Activated CD4-positive, alpha-beta memory T cell treated with anti-CD3 and anti-CD28 coated beads, Interleukin-2, amount 10 ng/mL, durations not matched to agents 7 days and 5 days (primary cell): Measurements from ENCODE around the gene AP1M2. TPM values are rescaled to one million over a fixed set of nuclear protein-coding genes. Genes with fewer than 3 reads are reported as not detected.

Experiments used
- CTCF ChIA-PET: fragments of 350-600 bp; sonication (Branson Sonifier 250); formaldehyde crosslinking; loops from one replicate; lab custom pipeline; 2021; ENCODE audit warnings: antibody characterized with exemption, inconsistent platforms; lab: Charles Lee
- POLR2A ChIA-PET: fragments of 350-600 bp; sonication (Branson Sonifier 250); formaldehyde crosslinking; loops from one replicate; lab custom pipeline; 2021; ENCODE audit warnings: antibody characterized with exemption; lab: Charles Lee
- DNase-seq: peaks from one replicate; pipeline ENCODE4 v3.0.0-alpha.2; 2020
- H3K27ac Mint-ChIP-seq: one replicate; pipeline ENCODE4 v1.8.0; 2021; ENCODE audit warnings: mild to moderate bottlenecking, mixed read lengths
- H3K27me3 Mint-ChIP-seq: one replicate; pipeline ENCODE4 v1.8.0; 2021; ENCODE audit warnings: mixed read lengths
- H3K36me3 Mint-ChIP-seq: one replicate; pipeline ENCODE4 v1.8.0; 2021; ENCODE audit warnings: low read depth, mixed read lengths
- H3K4me1 Mint-ChIP-seq: one replicate; pipeline ENCODE4 v1.8.0; 2021; ENCODE audit warnings: mixed read lengths
- H3K4me3 Mint-ChIP-seq: one replicate; pipeline ENCODE4 v1.8.0; 2021; ENCODE audit warnings: mild to moderate bottlenecking, mixed read lengths
- H3K9me3 Mint-ChIP-seq: one replicate; pipeline ENCODE4 v1.8.0; 2021; ENCODE audit warnings: mixed read lengths
- total RNA-seq, 2 experiments: library from RNA; stranded (reverse); gene quantifications; one replicate each; pipeline ENCODE4 v1.2.3, GENCODE V29; 2021

The AP1M2 gene
- total RNA-seq, 2 experiments from 2014 or later: not detected

DNA sequence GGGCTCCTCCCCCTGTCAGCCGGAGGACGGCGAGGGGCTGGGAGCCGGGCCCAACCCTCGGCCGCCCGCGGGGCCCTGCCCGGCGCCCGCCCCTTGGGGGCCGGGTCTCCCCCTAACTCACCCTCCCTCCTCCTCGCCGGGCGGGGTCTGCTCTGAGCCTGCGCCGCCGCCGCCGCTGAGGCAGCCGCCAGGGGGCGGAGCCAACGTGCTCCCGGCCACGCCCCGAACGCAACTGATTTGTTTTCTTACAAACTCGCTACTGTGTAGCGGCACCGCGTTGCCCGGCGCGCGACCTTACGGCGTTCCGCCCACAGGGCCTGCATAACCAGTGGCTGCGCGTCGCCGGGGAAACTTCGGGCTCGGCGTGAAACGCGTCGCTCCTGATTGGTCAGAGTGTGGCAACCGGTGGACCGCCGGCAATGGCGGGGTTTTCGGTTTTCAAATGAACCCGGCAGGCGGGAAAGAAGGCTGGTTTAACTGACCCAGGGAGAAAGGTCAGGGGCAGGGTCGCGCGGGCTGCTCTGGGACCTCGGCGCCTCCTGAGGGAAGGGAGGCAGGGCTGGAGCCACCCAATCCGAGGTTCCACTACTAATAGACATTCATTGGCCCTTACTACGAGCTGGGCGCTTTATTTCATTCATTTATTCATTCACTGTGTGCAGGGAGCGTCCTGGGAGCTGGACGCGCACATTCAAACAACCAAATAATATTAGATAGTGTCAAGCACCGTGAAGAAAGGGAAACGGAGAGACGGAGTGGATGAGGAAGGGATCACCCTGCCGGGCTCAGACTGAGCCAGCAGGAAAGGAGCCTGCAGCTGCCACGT is 18.1 kb downstream of the AP1M2 start, which contains the start of gene CDKN2D:
TSS of gene CDKN2D (minus strand) at position 154 of the 826 bp plus-strand sequence. CDS start 326 bp downstream, outside the sequence.
- CTCF ChIA-PET: interaction anchor here (0.6 to 8.9 kb wide), 15 partner anchors 12 to 363 kb away, joined by 3 to 73 read pairs (median 6); partner anchors contain the start of genes CDC37, ICAM1 and QTRT1
- peaks cover 37% of the 10 kb centered on the region for H3K36me3 Mint-ChIP-seq
- POLR2A ChIA-PET: interaction anchor here (0.7 to 9.8 kb wide), 21 partner anchors 14 to 520 kb away, joined by 3 to 141 read pairs (median 4); partner anchors contain the start of genes CDC37, ICAM1, KEAP1 and LDLR
- H3K27me3 Mint-ChIP-seq: no peaks in the 10 kb centered on the region
- H3K27ac Mint-ChIP-seq: peak within 1 kb of the TSS; percentile 97
- H3K4me1 Mint-ChIP-seq: peaks cover 46% of the 10 kb centered on the region
- no peaks in the 10 kb centered on the region for H3K9me3 Mint-ChIP-seq
- DNase-seq: peak; percentile 100
- peak within 1 kb of the TSS; percentile 92 for H3K4me3 Mint-ChIP-seq

DNA sequence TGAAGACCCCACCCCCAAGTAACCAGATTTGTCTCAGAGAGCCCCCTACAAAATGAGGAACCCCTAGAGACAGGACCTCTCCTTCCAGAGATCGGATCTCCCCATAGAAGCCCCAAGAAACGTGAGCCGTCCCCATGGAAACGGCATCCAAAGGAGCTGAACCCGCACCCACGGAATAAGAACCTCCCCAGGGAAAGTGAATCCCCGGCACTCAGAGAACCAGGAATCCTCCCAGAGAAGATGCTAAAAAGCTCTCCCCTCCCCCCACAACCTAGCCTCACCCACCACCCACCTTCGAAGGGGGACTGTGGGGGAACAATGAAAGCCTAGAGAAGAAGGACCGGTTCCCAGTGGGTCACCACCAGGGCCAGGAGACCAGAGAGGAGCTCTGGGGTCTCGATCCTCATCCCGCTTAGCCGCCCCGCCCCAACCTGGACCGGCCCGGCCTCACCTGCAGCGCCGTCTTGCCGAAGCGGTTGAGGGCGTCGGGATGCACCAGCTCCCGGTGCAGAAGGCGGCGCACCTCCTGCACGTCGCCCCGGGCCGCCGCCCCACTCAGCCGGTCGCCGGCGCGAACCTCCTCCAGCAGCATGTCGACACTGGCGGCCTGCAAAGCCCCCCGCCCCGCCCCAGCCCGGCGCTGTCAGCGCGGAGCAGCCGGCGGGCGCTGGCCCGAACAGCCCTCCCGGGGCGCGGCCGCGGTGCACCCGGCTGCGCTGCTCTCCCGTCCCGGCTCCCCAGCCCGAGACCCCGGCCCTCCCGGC is 18.9 kb downstream of the AP1M2 start:
- H3K4me3 Mint-ChIP-seq: peak overlapping the region; percentile 92
- ChIA-PET CTCF (interaction anchor here (0.9 to 8.9 kb wide), 9 partner anchors 13 to 165 kb away, joined by 3 to 73 read pairs (median 4); partner anchors contain the start of gene CDC37), POLR2A (interaction anchor here (0.8 to 9.8 kb wide), 14 partner anchors 13 to 373 kb away, joined by 3 to 141 read pairs (median 6); partner anchors contain the start of genes CDC37, ICAM1 and S1PR5)
- peak; percentile 32 for DNase-seq
- H3K9me3 Mint-ChIP-seq: no peaks in the 10 kb centered on the region
- H3K27me3 Mint-ChIP-seq: no peaks in the 10 kb centered on the region
- peaks cover 46% of the 10 kb centered on the region for H3K4me1 Mint-ChIP-seq
- peaks cover 37% of the 10 kb centered on the region for H3K36me3 Mint-ChIP-seq
- peak overlapping the region; percentile 97 for H3K27ac Mint-ChIP-seq

DNA sequence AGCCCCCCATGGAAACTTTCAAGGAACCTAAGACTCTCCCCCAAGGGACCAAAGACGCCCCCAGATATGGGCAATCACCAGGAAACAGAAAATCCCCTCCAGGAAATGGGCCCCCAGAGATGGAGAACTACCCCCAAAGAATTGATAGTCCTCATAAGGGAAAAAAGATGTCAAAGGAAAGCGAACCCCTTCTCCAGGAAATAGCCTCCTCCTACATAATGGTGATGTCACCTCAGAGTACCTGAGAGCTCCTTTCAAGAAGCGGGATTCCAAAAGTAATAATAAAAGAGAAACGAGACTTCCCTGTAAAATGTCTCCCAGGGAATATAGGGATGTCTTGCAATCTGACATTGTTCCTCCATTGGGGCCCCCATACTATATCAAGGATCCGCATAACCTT is 19.5 kb downstream of the AP1M2 start:
- CTCF ChIA-PET: interaction anchor here (1.0 to 8.9 kb wide), 7 partner anchors 13 to 132 kb away, joined by 3 to 73 read pairs (median 4); no protein-coding TSS in a partner anchor
- peak overlapping the region; percentile 97 for H3K27ac Mint-ChIP-seq

DNA sequence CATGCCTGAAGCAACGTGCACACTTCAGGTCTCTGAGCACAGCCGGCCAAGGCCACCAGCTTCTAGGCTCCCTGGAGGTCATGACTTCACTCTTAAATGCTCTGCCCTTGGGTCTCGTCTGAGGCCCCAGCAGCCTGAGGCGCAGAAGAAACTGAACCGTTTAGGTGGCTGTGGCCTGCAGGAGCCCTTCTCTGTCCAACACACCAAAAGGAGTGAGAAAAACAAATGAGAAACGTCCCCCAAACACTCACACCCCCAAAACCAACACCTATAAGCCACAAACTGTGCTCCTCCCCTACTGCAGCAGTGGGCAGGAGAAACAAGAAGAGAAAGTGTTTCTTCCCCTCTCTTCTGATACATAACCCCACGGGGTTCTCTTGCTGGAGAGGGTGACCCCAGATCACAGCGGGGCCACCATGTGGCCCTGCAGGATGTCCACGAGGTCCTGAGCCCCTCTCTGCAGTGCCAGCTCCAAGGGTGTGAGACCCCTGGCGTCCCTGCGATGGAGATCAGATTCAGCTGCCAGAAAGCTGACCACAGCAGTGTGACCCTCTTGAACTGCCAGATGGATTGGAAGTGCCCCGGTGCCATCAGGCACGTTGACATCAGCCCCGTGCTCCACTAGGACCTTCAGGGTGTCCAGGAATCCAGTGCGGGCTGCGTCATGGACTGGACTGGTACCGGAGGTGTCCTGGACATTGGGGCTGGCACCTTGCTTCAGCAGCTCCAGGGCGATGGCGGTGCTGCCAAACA is 20.3 kb downstream of the AP1M2 start:
- Mint-ChIP-seq H3K36me3 (peaks cover 42% of the 10 kb centered on the region), H3K4me1 (peaks cover 38% of the 10 kb centered on the region), H3K9me3 (no peaks in the 10 kb centered on the region), H3K27me3 (no peaks in the 10 kb centered on the region), H3K27ac (peak overlapping the region; percentile 97), H3K4me3 (peak overlapping the region; percentile 92)
- ChIA-PET CTCF (interaction anchor here (1.0 to 8.9 kb wide), 11 partner anchors 13 to 135 kb away, joined by 3 to 73 read pairs (median 4); partner anchors contain the start of gene QTRT1), POLR2A (interaction anchor here (0.5 to 9.8 kb wide), 23 partner anchors 12 to 306 kb away, joined by 3 to 141 read pairs (median 5); partner anchors contain the start of genes CDC37, ICAM1, KEAP1 and S1PR5)
- DNase-seq: peak; percentile 71

More for the DNA sequence above, 19.5 kb downstream of the AP1M2 start:
- no peak for DNase-seq
- Mint-ChIP-seq H3K9me3 (no peaks in the 10 kb centered on the region), H3K36me3 (peaks cover 38% of the 10 kb centered on the region), H3K4me3 (peak overlapping the region; percentile 92), H3K27me3 (no peaks in the 10 kb centered on the region), H3K4me1 (peaks cover 46% of the 10 kb centered on the region)
- POLR2A ChIA-PET: interaction anchor here (0.6 to 9.8 kb wide), 14 partner anchors 12 to 372 kb away, joined by 3 to 141 read pairs (median 5); partner anchors contain the start of genes CDC37, ICAM1 and S1PR5

DNA sequence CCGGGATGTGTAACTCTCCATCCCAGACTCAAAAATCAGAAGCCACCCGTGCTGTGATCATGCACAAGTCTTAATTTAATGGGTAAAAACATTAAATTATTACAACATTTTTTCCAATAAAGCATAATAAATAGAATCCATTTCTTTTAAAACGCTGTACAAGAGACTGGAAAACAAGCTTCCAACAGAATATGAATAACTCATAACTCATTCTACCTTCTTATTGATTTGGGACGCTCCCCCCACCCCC is 20.8 kb downstream of the AP1M2 start:
- Mint-ChIP-seq H3K36me3 (peaks cover 47% of the 10 kb centered on the region), H3K27ac (peak overlapping the region; percentile 97), H3K4me3 (peak overlapping the region; percentile 92), H3K27me3 (no peaks in the 10 kb centered on the region), H3K4me1 (peaks cover 38% of the 10 kb centered on the region), H3K9me3 (no peaks in the 10 kb centered on the region)
- POLR2A ChIA-PET: interaction anchor here (0.5 to 9.8 kb wide), 15 partner anchors 11 to 306 kb away, joined by 3 to 141 read pairs (median 4); partner anchors contain the start of genes CDC37, KEAP1 and TMED1
- CTCF ChIA-PET: interaction anchor here (0.7 to 8.9 kb wide), 6 partner anchors 13 to 135 kb away, joined by 3 to 73 read pairs (median 4); partner anchors contain the start of gene QTRT1
- DNase-seq: no peak

DNA sequence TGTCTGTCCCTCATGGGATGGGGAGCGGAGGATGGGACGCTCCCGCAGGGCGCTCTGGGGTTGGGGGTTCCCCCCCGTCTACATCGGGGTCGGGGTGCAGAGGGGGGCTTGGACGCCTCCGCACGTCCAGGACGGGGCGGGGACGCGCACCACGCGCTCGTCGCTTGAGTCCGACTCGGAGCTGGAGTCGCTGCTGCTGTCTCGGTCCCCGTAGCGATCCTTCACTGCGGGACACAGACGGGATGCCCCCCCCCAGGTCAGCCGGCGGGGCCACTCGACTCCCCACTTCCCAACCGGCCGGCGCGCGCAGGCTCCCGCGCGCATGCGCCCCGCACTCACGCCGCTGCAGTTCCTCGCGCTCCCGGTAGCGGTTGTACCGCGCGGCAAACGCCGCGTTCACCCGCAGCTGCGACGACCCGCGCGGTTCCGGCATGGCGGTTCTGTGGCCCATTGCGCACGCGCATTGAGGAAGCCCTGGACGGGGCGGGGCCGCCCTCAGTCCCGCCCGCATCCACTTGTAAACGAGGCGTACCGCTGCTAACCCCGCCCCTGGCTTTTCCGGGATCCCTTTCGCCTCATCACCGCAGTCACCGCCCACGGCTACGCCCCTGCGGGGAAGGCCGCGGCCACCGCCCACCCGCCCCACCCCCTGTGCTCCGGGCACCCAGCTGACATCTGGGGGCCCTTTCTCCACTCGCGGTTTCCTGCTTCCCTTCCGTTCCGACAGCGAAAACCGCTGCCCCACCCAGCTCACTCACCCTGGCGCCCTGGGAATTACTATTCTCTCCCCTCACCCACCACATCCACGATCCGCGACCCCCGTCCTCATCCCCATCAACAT is 21.3 kb downstream of the AP1M2 start, which contains the start of gene KRI1:
TSS of gene KRI1 (minus strand) at position 444 of the 841 bp plus-strand sequence. CDS start at position 433, 11 bp downstream.
- H3K9me3 Mint-ChIP-seq: no peaks in the 10 kb centered on the region
- no peaks in the 10 kb centered on the region for H3K27me3 Mint-ChIP-seq
- peak within 1 kb of the TSS; percentile 97 for H3K27ac Mint-ChIP-seq
- H3K36me3 Mint-ChIP-seq: peaks cover 52% of the 10 kb centered on the region
- POLR2A ChIA-PET: interaction anchor here (0.8 to 9.8 kb wide), 14 partner anchors 11 to 307 kb away, joined by 3 to 141 read pairs (median 4); partner anchors contain the start of genes CDC37, KEAP1 and TMED1
- DNase-seq: peak; percentile 100
- H3K4me1 Mint-ChIP-seq: peaks cover 38% of the 10 kb centered on the region
- CTCF ChIA-PET: interaction anchor here (0.7 to 8.9 kb wide), 7 partner anchors 12 to 136 kb away, joined by 3 to 73 read pairs (median 6); partner anchors contain the start of gene QTRT1
- peak within 1 kb of the TSS; percentile 92 for H3K4me3 Mint-ChIP-seq

DNA sequence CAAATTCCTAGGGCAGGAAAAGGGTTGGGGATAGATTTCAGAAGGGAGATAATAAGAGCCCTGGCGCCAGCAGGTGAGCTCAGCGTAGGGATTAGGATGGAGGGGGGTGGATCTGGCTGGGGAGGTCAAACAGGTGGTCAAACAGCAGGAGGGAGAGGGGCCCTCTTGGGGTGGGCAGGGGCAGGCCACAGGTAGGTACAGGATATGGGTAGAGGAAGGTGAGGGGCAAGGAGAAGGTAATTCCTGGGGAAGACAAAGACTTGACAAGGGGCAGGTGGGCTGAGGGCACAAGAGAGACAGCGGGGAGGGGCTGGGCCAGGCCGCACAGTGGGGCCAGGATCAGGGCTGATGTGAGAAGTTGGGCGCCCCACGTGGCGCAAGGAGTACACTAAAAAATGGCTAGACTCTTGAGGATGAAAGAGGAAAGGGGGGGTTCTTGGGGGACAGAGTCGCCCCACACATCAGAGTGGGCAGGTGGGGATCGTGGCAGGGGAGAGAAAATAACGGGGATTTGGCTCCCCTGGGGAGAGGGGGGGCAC is 22.0 kb downstream of the AP1M2 start:
- POLR2A ChIA-PET: interaction anchor here (1.0 to 9.8 kb wide), 4 partner anchors 10 to 162 kb away, joined by 3 to 141 read pairs (median 4); partner anchors contain the start of gene CDC37
- Mint-ChIP-seq H3K4me1 (peaks cover 36% of the 10 kb centered on the region), H3K36me3 (peaks cover 58% of the 10 kb centered on the region), H3K27me3 (no peaks in the 10 kb centered on the region), H3K4me3 (peak overlapping the region; percentile 92), H3K27ac (peak overlapping the region; percentile 97), H3K9me3 (no peaks in the 10 kb centered on the region)
- CTCF ChIA-PET: interaction anchor here (0.6 to 8.9 kb wide), 4 partner anchors 12 to 160 kb away, joined by 3 to 73 read pairs (median 6); partner anchors contain the start of gene QTRT1
- DNase-seq: peak; percentile 67

DNA sequence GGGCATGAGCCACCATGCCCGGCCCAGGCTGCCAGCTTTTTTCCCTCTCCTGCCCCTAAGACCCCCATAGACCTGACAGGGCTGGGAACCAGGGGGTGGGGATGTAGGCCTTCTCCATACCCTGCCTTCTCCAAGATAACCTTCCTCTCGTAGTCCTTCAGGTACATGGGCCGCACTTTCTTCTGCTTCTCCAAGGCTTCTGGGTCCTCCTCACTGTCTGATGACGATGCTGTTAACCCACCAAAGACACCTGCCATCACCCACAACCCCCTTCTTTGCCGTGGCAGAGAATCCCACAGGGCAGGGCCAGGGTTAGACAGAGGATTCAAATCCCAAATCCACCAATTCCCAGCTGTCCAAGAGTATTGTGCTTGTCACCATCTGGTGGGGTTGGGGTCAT is 24.5 kb downstream of the AP1M2 start:
- peaks cover 26% of the 10 kb centered on the region for H3K4me1 Mint-ChIP-seq
- no peaks in the 10 kb centered on the region for H3K27me3 Mint-ChIP-seq
- DNase-seq: no peak
- no peaks in the 10 kb centered on the region for H3K9me3 Mint-ChIP-seq
- peaks cover 71% of the 10 kb centered on the region for H3K36me3 Mint-ChIP-seq
- ChIA-PET POLR2A (interaction anchor here (9.8 kb wide), 1 partner anchor 7 kb away, joined by 141 read pairs; no protein-coding TSS in a partner anchor), CTCF (interaction anchor here (1.0 to 8.9 kb wide), 3 partner anchors 9 to 19 kb away, joined by 3 to 73 read pairs (median 5); no protein-coding TSS in a partner anchor)
- H3K4me3 Mint-ChIP-seq: no peak overlapping the region
- H3K27ac Mint-ChIP-seq: no peak overlapping the region

DNA sequence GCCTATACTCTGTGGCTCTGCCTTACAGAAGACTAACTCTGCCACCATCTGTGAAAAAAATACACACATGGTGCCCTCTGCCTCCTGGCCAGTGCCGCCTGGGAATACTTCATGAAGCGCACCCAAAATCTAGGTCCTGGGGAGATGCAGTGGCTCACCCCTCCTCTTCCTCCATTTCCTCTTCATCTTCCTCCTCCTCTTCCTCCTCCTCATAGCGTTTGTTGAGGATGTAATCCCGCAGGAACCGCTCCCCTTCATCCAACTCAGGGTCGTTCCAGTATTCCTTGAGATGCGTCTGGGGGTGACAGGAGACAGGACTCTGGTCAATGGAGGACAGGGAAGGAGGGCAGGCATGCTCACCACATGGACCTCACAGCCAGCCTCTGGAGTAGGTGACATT is 27.0 kb downstream of the AP1M2 start:
- Mint-ChIP-seq H3K27ac (no peak overlapping the region), H3K4me1 (peaks cover 20% of the 10 kb centered on the region), H3K4me3 (no peak overlapping the region), H3K36me3 (peaks cover 61% of the 10 kb centered on the region), H3K9me3 (no peaks in the 10 kb centered on the region), H3K27me3 (no peaks in the 10 kb centered on the region)
- DNase-seq: no peak
- POLR2A ChIA-PET: interaction anchor here (9.8 kb wide), 1 partner anchor 6 kb away, joined by 141 read pairs; the partner anchor contains the start of genes CDKN2D and KRI1
- CTCF ChIA-PET: no interaction called here

DNA sequence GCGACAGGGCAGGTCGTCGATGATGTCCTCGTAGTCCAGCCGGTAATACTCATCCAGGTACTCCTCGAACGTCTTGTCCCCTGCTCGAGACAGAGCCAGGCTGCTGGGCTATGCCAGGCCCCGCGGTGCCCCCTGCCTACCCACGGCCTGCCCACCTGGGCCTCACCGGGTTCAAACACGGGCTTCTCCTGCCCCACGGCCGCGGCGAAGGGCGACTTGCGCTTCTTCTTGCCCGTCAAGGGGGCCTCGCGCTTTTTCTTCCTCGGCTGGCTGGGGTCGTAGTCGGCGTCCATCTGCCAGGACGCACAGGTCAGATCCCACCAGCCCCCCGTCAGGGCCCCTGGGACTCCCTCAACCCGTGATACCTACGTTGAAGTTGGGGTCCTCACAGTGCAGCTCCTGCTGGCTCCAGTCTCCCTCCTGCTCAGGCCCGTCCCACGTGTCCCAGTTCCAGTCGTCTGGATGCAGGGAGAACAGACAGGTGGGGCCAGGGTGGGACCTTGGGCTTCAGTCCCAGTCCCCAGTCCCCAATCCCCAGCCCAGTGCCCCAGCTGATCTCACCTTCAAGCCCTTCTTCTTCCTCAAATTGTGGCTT is 29.4 kb downstream of the AP1M2 start:
- H3K4me1 Mint-ChIP-seq: peaks cover 36% of the 10 kb centered on the region
- H3K27ac Mint-ChIP-seq: no peak overlapping the region
- H3K27me3 Mint-ChIP-seq: no peaks in the 10 kb centered on the region
- POLR2A ChIA-PET: interaction anchor here (9.8 kb wide), 1 partner anchor 8 kb away, joined by 141 read pairs; the partner anchor contains the start of genes CDKN2D and KRI1
- CTCF ChIA-PET: no interaction called here
- H3K9me3 Mint-ChIP-seq: no peaks in the 10 kb centered on the region
- H3K4me3 Mint-ChIP-seq: no peak overlapping the region
- no peak for DNase-seq
- peaks cover 73% of the 10 kb centered on the region for H3K36me3 Mint-ChIP-seq
